RPMI8226 (cell line): ENCODE data around the gene GARRE1.
A peak's percentile ranks its signal among the peaks of the same experiment; 100 is the strongest.
"Not testable (repeated sequence)": the region's sequence is repeated elsewhere in the genome, so short reads cannot be mapped to it uniquely, and the experiment has no call there.

Source experiments
- DNase-seq: peaks from one replicate; pipeline ENCODE4 v3.0.0-alpha.2; 2015

GARRE1 gene

GRCh38 chr19:34231439-34231838 is 22.9 kb upstream of the GARRE1 start:
- DNase-seq, result no peak

DNA sequence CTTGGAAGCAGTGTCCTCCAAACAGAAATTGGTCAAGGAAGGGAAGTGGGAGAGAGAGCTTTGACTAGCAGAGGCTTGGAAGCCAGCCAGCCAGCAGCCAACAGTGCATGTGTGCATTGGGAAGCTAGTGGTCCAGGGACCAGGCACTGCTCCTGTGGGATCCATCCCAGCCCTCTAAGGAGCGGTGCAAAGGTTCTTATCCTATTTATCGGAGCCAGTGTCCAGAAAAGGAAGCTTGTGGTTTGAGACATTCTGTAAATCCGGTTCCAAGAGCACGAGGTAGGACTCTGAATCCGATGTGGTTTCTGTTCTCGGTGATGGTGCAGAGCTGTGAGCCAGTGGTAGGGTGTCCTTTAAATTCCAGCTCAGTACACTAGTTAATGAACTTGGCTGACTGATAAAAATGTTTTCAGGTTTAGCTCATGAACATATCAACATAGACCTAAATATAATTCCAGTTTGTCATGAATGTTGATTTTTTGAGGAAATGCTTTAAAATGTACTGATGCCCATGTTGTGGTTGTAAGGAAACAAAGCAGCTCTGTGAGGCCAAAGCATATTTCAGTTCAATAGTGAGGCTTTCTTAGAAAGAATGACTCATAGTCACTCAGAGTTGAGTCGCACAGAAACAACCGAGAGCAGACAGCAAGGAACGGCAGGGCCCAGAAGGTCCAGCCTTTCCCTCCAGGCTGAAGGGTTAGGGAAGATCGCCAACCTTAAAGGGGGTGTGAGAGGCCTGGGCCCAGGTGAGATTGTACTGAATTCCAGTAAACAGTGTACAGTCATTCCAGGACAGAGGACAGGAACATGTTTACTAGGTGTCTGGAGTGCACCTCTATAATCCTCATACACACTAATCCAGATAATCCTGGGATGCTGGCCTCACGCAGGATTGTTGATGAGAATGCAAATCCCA is 21.5 kb upstream of the GARRE1 start:
- no peak for DNase-seq

DNA sequence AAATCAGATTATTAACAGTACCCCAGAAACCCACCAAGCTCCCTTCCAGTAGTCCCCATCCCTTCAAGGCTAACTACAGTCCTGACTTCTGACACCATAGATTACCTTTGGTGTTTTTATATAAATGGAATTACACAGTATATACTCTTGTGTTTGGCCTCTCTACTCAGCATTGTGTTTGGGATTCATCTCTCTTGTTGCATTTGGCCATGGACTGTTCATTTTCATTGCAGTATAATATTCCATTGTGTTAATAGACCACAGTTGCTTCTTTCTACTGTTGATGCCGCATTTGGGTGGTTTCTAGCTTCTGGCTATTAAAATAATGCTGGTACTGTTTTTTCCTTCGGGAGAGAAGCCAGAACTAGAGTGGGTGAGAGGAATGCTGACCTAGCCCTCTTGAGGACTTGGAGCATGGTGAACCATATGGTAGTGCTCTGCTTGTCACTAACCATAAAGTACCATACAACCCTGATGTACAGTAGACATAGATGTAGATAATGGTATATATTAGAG is 18.9 kb upstream of the GARRE1 start:
- no peak for DNase-seq

DNA sequence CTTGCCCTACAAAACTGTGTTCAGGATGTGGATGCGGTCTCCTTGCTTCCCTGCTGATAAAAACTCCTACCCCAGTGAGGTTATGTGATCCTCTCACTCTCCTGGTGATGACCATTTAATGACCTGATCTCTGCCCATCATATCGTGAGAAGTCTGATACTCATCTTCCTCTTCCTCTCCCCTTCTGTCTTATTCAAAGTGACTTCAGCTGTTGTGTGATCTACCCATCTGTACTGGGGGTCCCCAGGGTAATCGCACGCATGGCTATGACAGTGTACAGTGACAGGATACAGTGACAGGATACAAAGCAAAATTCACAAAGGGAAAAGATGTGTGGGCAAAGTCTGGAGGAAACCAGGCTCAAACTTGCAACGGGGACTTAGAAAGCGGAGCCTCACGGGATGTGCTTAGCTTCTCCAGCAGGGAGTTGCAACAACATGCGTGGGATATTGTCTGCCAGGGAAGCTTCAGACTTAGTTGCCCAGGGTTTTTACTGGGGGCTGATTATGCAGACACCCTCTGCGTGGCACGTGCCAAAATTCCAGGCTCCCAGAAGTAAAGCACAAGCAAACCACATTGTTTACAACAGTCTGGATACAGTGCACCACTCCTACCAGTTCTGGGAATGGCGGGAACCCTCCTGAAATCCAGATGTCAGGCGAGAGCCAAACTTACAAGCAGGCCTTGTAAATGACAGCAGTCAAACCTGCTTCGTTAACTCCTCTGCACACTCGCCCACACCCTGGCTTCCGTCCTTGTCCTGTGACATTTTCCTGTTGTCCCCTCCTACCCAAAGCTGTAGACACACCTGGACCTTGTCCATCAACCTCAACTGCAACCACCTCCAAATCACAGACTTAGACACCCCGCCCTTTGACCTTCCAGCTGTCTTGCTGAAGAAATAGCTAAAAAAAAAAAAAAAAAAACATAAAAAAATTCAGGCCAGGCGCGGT is 18.0 kb upstream of the GARRE1 start:
- DNase-seq, result no peak

GRCh38 chr19:34237283-34237682 is 17.1 kb upstream of the GARRE1 start:
- DNase-seq, result no peak

DNA sequence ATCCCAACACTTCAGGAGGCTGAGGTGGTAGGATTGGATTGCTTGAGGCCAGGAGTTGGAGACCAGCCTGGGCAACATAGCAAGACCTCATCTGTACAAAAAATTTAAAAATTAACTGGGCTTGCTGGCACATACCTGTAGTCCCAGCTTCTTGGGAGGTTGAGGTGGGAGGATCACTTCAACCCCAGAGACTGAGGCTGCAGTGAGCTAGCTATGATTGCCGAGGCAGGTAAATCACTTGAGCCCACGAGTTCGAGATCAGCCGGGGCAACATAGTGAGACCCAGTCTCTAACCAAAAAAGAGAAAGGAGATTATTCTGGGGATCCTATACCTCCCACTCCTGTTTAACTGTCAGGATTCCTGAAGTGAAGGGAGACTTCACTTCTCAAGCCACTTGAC is 16.4 kb upstream of the GARRE1 start:
- DNase-seq, result no peak

DNA sequence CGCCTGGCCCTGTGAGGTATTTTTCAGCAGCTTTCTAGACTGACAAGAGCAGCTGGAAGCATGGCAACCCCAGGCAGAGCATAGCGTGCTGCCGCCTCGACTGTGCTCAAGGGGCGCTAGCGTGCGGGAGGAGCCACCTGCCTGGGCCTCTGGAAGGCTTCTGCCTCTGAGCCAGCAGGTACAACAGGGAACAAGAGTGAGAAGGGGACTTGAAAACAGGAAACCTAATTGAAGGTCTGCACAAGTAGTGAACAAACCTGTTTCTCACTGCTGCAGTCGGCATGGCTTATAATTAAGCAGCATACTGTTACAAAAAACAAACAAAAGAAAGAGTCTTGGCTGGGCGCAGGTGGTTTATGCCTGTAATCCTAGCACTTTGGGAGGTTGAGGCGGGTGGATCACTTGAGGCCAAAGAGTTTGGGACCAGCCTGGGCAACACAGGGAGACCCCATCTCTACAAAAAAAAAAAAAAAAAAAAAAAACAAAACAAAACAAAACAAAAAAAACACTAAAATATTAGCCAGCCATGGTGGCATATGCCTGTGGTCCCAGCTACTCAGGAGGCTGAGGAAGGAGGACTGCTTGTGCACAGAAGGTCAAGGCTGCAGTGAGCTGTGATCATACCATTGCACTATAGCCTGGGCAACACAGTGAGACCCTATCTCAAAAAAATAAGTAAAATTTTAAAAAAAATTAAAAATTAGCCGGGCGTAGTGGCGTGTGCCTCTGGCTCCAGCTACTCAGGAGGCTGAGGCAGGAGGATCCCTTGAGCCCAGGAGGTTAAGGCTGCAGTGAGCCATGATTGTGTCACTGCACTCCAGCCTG is 12.6 kb upstream of the GARRE1 start:
- peak; percentile 43 for DNase-seq

- DNase-seq, result not testable (repeated sequence)
Observed at GRCh38 chr19:34243138-34243875, 11.0 kb upstream of the GARRE1 start.

GRCh38 chr19:34243876-34244578 is 10.3 kb upstream of the GARRE1 start:
- DNase-seq, result no peak

GRCh38 chr19:34244611-34245299 is 9.6 kb upstream of the GARRE1 start:
- no peak for DNase-seq

DNA sequence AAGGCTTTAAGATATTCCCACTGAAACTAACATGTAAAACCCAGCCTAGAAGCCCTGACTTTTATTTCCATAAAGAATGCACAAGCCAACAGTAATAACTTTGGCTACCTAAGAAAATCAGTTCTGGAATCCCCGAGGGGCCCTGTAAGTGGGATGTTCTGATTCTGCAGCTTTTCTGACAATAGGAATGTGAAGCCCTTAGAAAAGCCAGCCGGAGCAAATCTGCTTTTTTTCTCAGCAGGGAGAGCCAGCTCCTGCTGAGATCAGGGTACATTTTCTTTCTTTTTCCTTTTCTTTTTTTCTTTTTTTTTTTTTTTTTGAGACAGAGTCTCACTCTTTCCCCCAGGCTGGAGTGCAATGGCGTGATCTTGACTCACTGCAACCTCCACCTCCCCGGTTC is 8.0 kb upstream of the GARRE1 start:
- no peak for DNase-seq

DNA sequence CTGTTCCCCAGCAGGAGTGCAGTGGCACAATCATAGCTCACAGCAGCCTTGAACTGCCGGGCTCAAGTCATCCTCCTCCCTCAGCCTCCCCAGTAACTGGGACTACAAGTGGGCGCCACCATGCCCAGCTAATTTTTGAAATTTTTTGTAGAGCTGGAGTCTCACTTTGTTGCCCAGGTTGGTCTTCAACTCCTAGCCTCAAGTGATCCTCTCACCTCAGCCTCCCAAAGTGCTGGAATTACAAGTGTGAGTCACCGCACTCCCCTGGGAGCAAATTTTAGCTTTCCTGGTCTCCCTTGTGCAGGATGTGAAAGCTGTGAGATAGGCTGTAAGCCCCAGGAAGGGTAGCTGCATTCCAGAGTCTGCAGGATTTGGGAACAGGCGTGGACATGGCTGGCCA is 5.4 kb upstream of the GARRE1 start:
- DNase-seq, result no peak

GRCh38 chr19:34253167-34253566 is 1.2 kb upstream of the GARRE1 start:
- not testable (repeated sequence) for DNase-seq

DNA sequence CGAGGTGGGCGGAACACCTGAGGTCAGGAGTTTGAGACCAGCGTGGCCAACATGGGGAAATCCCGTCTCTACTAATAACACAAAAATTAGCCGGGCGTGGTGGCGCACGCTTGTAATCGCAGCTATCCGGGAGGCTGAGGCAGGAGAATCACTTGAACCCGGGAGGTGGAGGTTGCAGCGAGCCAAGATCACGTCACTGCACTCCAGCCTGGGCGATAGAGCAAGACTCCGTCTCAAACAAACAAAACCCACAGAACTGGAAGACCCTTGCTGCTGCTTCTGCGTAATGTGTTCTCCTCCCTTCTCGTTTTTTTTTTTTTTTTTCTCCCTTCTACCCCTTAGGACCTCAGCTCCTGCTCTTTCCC is 691 bp upstream of the GARRE1 start:
- DNase-seq, result not testable (repeated sequence)

GRCh38 chr19:34254698-34255432 is 511 bp downstream of the GARRE1 start:
- peak; percentile 19 for DNase-seq

GRCh38 chr19:34255546-34255945 is 1.2 kb downstream of the GARRE1 start:
- DNase-seq, result no peak

GRCh38 chr19:34256835-34257558 is 2.6 kb downstream of the GARRE1 start:
- DNase-seq, result no peak

DNA sequence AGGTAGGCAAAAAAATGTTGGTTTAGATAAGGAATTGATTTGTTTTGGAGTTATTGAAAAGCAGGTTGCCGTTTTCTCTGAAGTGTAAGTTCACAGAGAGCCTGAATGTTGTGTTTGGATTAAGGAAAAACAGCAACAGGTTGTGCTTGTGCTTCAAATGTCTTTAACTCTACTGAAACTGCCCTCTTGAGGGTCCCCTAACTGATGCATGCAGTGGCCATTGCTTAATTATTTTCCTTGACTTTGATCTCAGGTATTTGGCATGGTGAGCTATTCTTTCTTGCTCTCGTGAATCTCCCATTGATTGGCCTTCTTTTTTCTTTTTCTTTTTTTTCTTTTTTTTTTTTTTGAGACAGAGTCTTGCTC is 3.2 kb downstream of the GARRE1 start:
- DNase-seq, result no peak
